ENCODE data around the gene ZNF787.

DNA sequence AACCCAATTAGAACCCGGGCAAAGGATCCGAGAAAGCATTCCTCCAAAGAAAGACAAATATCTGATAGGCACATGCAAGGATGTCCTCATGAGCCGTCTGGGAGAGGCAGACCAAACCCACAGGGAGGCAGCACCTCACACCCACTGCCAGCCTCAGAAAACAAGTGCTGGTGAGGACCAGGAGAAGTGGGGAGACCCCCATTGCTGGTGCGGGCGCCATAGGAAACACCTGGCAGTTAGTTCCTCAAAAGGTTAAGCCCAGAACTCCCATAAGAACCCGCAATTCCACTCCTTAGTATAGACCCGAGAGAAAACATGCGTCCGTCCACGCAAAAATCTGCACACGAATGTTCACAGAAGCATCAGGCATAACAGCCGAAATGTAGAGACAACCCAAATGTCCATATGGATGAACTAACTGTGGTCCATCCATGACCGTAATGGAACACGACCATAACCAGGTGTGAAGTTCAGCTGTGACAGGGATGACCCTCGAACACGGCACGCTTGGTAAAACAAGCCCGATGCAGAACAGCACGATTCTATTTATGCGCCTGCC, 7.9 kb downstream of the ZNF787 start:
- TF ChIP-seq POLR2AphosphoS5 (IDR thresholded peaks at IDR 0.05; ENCODE audit: low read depth, low read length) (no peak), FLYWCH1 (CRISPR knock-in tag; IDR thresholded peaks at IDR 0.05) (no peak), REST (IDR thresholded peaks at IDR 0.05; ENCODE audit: borderline replicate concordance in 1 of 2, low read depth in 1 of 2, low read length in 2 of 2) (no peak), CENPBD1 (CRISPR knock-in tag; IDR thresholded peaks at IDR 0.05; ENCODE audit: borderline replicate concordance, low read depth) (no peak)

All from HepG2 (cell line).